Measurements from ENCODE around the gene LBHD1. TPM values are rescaled to one million over a fixed set of nuclear protein-coding genes. Genes with fewer than 3 reads are reported as not detected.
A peak's percentile ranks its signal among the peaks of the same experiment; 100 is the strongest.

The LBHD1 gene
- total and polyA plus RNA-seq, 2 of the 13 experiments (the other 11 are each of a cell fraction or from before 2014, with no cell fraction given) = 3.2 to 3.7 TPM

DNA sequence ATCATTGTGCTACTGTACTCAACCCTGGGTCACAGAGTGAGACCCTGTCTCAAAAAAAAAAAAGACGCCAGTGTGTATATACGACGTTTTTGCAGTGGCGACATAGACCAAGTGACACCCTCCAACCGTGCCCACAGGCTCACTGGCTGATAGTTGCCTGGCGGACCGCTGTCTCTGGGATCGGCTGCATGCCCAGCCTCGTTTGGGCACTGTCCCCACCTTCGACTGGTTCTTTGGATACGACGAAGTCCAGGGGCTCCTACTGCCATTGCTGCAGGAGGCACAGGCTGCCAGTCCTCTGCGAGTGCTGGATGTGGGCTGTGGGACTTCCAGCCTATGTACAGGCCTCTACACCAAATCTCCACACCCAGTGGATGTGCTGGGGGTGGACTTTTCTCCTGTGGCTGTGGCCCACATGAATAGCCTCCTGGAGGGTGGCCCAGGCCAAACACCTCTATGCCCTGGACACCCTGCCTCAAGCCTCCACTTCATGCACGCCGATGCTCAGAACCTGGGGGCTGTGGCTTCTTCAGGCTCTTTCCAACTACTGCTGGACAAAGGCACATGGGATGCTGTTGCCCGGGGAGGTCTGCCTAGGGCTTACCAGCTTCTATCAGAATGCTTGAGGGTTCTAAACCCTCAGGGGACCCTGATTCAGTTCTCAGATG is 5.7 kb downstream of the LBHD1 start (continued):
- TF ChIP-seq, protein P1, sequence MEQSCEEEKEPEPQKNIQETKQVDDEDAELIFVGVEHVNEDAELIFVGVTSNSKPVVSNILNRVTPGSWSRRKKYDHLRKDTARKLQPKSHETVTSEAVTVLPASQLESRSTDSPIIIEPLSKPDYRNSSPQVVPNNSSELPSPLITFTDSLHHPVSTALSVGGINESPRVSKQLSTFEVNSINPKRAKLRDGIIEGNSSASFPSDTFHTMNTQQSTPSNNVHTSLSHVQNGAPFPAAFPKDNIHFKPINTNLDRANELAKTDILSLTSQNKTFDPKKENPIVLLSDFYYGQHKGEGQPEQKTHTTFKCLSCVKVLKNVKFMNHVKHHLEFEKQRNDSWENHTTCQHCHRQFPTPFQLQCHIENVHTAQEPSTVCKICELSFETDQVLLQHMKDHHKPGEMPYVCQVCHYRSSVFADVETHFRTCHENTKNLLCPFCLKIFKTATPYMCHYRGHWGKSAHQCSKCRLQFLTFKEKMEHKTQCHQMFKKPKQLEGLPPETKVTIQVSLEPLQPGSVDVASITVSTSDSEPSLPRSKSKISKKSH (CRISPR knock-in tag; IDR thresholded peaks at IDR 0.05; ENCODE audit: borderline replicate concordance) = peak; percentile 64; the same call in 1 of the 2 replicates
- TF ChIP-seq FOXK2 (IDR thresholded peaks at IDR 0.05) = no peak
- no peak for TF ChIP-seq FOXK1 (CRISPR knock-in tag; IDR thresholded peaks at IDR 0.05; ENCODE audit: borderline replicate concordance, low read depth)
- TF ChIP-seq NFE2L2 (IDR thresholded peaks at IDR 0.05; ENCODE audit: low read length) = no peak
- no peak for TF ChIP-seq ZNF703 (CRISPR knock-in tag; IDR thresholded peaks at IDR 0.05; ENCODE audit: borderline replicate concordance)
- no peak for TF ChIP-seq MEIS2 (CRISPR knock-in tag; IDR thresholded peaks at IDR 0.05)
- TF ChIP-seq BRCA1 (CRISPR knock-in tag; IDR thresholded peaks at IDR 0.05) = no peak
- TF ChIP-seq NR2F2 (IDR thresholded peaks at IDR 0.05; ENCODE audit: borderline replicate concordance, low read depth) = no peak
- TF ChIP-seq RFX3 (CRISPR knock-in tag; IDR thresholded peaks at IDR 0.05) = no peak
- no peak for TF ChIP-seq STAG1 (CRISPR knock-in tag; IDR thresholded peaks at IDR 0.05)
- TF ChIP-seq ZNF547 (CRISPR knock-in tag; IDR thresholded peaks at IDR 0.05) = no peak
- TF ChIP-seq, protein P2, sequence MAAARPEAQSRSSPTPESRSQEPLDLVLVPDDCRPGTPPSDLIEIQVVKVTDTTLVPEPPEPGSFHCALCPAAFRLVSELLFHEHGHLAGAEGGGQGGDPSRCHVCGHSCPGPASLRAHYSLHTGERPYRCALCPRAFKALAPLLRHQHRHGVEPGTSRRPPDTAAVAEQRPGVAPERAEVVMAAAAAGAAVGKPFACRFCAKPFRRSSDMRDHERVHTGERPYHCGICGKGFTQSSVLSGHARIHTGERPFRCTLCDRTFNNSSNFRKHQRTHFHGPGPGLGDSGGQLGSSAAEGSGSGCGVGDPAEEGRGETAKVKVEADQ (CRISPR knock-in tag; IDR thresholded peaks at IDR 0.05; ENCODE audit: borderline replicate concordance) = no peak
- TF ChIP-seq, protein P3, sequence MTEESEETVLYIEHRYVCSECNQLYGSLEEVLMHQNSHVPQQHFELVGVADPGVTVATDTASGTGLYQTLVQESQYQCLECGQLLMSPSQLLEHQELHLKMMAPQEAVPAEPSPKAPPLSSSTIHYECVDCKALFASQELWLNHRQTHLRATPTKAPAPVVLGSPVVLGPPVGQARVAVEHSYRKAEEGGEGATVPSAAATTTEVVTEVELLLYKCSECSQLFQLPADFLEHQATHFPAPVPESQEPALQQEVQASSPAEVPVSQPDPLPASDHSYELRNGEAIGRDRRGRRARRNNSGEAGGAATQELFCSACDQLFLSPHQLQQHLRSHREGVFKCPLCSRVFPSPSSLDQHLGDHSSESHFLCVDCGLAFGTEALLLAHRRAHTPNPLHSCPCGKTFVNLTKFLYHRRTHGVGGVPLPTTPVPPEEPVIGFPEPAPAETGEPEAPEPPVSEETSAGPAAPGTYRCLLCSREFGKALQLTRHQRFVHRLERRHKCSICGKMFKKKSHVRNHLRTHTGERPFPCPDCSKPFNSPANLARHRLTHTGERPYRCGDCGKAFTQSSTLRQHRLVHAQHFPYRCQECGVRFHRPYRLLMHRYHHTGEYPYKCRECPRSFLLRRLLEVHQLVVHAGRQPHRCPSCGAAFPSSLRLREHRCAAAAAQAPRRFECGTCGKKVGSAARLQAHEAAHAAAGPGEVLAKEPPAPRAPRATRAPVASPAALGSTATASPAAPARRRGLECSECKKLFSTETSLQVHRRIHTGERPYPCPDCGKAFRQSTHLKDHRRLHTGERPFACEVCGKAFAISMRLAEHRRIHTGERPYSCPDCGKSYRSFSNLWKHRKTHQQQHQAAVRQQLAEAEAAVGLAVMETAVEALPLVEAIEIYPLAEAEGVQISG (CRISPR knock-in tag; IDR thresholded peaks at IDR 0.05) = no peak
- TF ChIP-seq TMF1 (CRISPR knock-in tag; IDR thresholded peaks at IDR 0.05; ENCODE audit: low read depth) = no peak
- no peak for TF ChIP-seq NFIC (IDR thresholded peaks at IDR 0.05; ENCODE audit: low read length)
- no peak for TF ChIP-seq HOXA7 (CRISPR knock-in tag; IDR thresholded peaks at IDR 0.05)
- TF ChIP-seq ZNF75D (CRISPR knock-in tag; IDR thresholded peaks at IDR 0.05; ENCODE audit: borderline replicate concordance) = no peak
- no peak for TF ChIP-seq ZFX (CRISPR knock-in tag; IDR thresholded peaks at IDR 0.05; ENCODE audit: low read depth)
- no peak for TF ChIP-seq ZNF614 (CRISPR knock-in tag; IDR thresholded peaks at IDR 0.05; ENCODE audit: borderline replicate concordance)
- TF ChIP-seq ZSCAN21 (CRISPR knock-in tag; IDR thresholded peaks at IDR 0.05; ENCODE audit: borderline replicate concordance) = no peak
- TF ChIP-seq ZFP82 (CRISPR knock-in tag; IDR thresholded peaks at IDR 0.05; ENCODE audit: borderline replicate concordance) = no peak
- TF ChIP-seq YEATS2 (CRISPR knock-in tag; IDR thresholded peaks at IDR 0.05; ENCODE audit: borderline replicate concordance) = no peak
- TF ChIP-seq ZNF619 (CRISPR knock-in tag; IDR thresholded peaks at IDR 0.05) = no peak
- TF ChIP-seq, protein P4, sequence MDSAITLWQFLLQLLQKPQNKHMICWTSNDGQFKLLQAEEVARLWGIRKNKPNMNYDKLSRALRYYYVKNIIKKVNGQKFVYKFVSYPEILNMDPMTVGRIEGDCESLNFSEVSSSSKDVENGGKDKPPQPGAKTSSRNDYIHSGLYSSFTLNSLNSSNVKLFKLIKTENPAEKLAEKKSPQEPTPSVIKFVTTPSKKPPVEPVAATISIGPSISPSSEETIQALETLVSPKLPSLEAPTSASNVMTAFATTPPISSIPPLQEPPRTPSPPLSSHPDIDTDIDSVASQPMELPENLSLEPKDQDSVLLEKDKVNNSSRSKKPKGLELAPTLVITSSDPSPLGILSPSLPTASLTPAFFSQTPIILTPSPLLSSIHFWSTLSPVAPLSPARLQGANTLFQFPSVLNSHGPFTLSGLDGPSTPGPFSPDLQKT (CRISPR knock-in tag; IDR thresholded peaks at IDR 0.05; ENCODE audit: borderline replicate concordance) = no peak

All from HepG2 (cell line).